ENCODE results near the gene ARHGAP15.
A peak's percentile ranks its signal among the peaks of the same experiment; 100 is the strongest.

Gene ARHGAP15

GRCh38 chr2:143694335-143694734, 565.1 kb downstream of the ARHGAP15 start:
- TF ChIP-seq CTCF (IDR thresholded peaks at IDR 0.05) = no peak
- Histone ChIP-seq H3K27ac (peak overlapping the region; percentile 76), H3K4me1 (ENCODE audit: control insufficient read depth in 1 of 2, insufficient read depth in 1 of 2, low read depth in 1 of 2, low read length in 1 of 2) (peaks cover 60 to 82% of the 10 kb centered on the region in 2 experiments), H3K27me3 (no peaks in the 10 kb centered on the region), H3K36me3 (no peaks in the 10 kb centered on the region), H3K9me3 (no peaks in the 10 kb centered on the region), H3K4me3 (ENCODE audit: low read depth in 1 of 2, low read length in 1 of 2) (no peak overlapping the region)

- H3K4me3 ChIP-seq (ENCODE audit: low read depth in 1 of 2, low read length in 1 of 2) = no peak overlapping the region
- no peaks in the 10 kb centered on the region for H3K36me3 ChIP-seq
- TF ChIP-seq CTCF (IDR thresholded peaks at IDR 0.05) = no peak
- no peaks in the 10 kb centered on the region for H3K27me3 ChIP-seq
- peak overlapping the region; percentile 45 for H3K27ac ChIP-seq
- no peaks in the 10 kb centered on the region for H3K9me3 ChIP-seq
- peaks cover 48 to 65% of the 10 kb centered on the region in 2 experiments for H3K4me1 ChIP-seq (ENCODE audit: control insufficient read depth in 1 of 2, insufficient read depth in 1 of 2, low read depth in 1 of 2, low read length in 1 of 2)
These were observed 567.4 kb downstream of the ARHGAP15 start for GRCh38 chr2:143696651-143697050.

- Histone ChIP-seq H3K36me3 (no peaks in the 10 kb centered on the region), H3K27me3 (no peaks in the 10 kb centered on the region), H3K27ac (no peak overlapping the region), H3K4me3 (ENCODE audit: low read depth in 1 of 2, low read length in 1 of 2) (no peak overlapping the region), H3K4me1 (ENCODE audit: control insufficient read depth in 1 of 2, insufficient read depth in 1 of 2, low read depth in 1 of 2, low read length in 1 of 2) (peaks cover 37 to 58% of the 10 kb centered on the region in 2 experiments), H3K9me3 (no peaks in the 10 kb centered on the region)
- TF ChIP-seq CTCF (IDR thresholded peaks at IDR 0.05) = no peak
These were observed 568.5 kb downstream of the ARHGAP15 start for GRCh38 chr2:143697744-143698143.

- peaks cover 31 to 58% of the 10 kb centered on the region in 2 experiments for H3K4me1 ChIP-seq (ENCODE audit: control insufficient read depth in 1 of 2, insufficient read depth in 1 of 2, low read depth in 1 of 2, low read length in 1 of 2)
- TF ChIP-seq CTCF (IDR thresholded peaks at IDR 0.05) = no peak
- no peaks in the 10 kb centered on the region for H3K27me3 ChIP-seq
- no peak overlapping the region for H3K27ac ChIP-seq
- peaks cover 1% of the 10 kb centered on the region for H3K36me3 ChIP-seq
- no peaks in the 10 kb centered on the region for H3K9me3 ChIP-seq
- H3K4me3 ChIP-seq (ENCODE audit: low read depth in 1 of 2, low read length in 1 of 2) = no peak overlapping the region
These were observed 569.1 kb downstream of the ARHGAP15 start for GRCh38 chr2:143698352-143698751.

- H3K4me3 ChIP-seq (ENCODE audit: low read depth in 1 of 2, low read length in 1 of 2) = no peak overlapping the region
- H3K36me3 ChIP-seq = peaks cover 7% of the 10 kb centered on the region
- no peaks in the 10 kb centered on the region for H3K9me3 ChIP-seq
- no peaks in the 10 kb centered on the region for H3K27me3 ChIP-seq
- H3K27ac ChIP-seq = peak overlapping the region; percentile 1
- TF ChIP-seq CTCF (IDR thresholded peaks at IDR 0.05) = no peak
- H3K4me1 ChIP-seq (ENCODE audit: control insufficient read depth in 1 of 2, insufficient read depth in 1 of 2, low read depth in 1 of 2, low read length in 1 of 2) = peaks cover 24 to 57% of the 10 kb centered on the region in 2 experiments
These were observed 569.8 kb downstream of the ARHGAP15 start for GRCh38 chr2:143698888-143699570.

All from neutrophil (primary cell).